ENCODE measurements around the gene ADM.

GRCh38 chr11:10350334-10350733 is 45.5 kb downstream of the ADM start:
- TF ChIP-seq YY1 (IDR thresholded peaks at IDR 0.05; ENCODE audit: insufficient read depth, insufficient read length): no peak
- no peak for TF ChIP-seq ZNF274 (IDR thresholded peaks at IDR 0.05; ENCODE audit: low read depth, low read length)
- TF ChIP-seq SUZ12 (IDR thresholded peaks at IDR 0.05; ENCODE audit: extremely low read depth, insufficient read depth, insufficient read length): no peak
